H1 (cell line): ENCODE results near the gene USP50. TPM values are rescaled to one million over a fixed set of nuclear protein-coding genes. Genes with fewer than 3 reads are reported as not detected.

Experiments used
- CTCF ChIA-PET: fragments of 300-600 bp; sonication (Branson Sonifier 250); formaldehyde crosslinking; loops from one replicate; lab custom pipeline; 2021; ENCODE audit not compliant: partially characterized antibody; lab: Charles Lee
- POLR2A ChIA-PET: fragments of 300-600 bp; sonication (Branson Sonifier 250); formaldehyde crosslinking; loops from one replicate; lab custom pipeline; 2021; ENCODE audit warnings: inconsistent platforms; ENCODE audit not compliant: partially characterized antibody; lab: Charles Lee
- DNase-seq, 2 experiments: peaks; one replicate each; pipeline versions ENCODE4 v3.0.0 to v3.0.0-alpha.2; 2010 to 2022; ENCODE audit warnings: low spot score in 2 of 2, low read depth in 1 of 2, mixed read lengths in 1 of 2
- FAIRE-seq: peaks from 2 replicates; lab custom pipeline; 2011; peaks lifted over from hg19 to GRCh38; lab: Jason Lieb, UNC
- H2AFZ ChIP-seq: 2 replicates; pipeline ENCODE4 v1.8.1; 2012; ENCODE audit warnings: low read length, inconsistent platforms
- H2AK5ac ChIP-seq: 2 replicates; pipeline ENCODE4 v1.6.1; 2013; ENCODE audit warnings: low read depth, low read length
- H2BK120ac ChIP-seq: replicated peaks from 2 replicates; pipeline ENCODE3; 2013; ENCODE audit warnings: low read depth, low read length, inconsistent platforms
- H2BK12ac ChIP-seq: 2 replicates; pipeline ENCODE4 v1.6.1; 2013; ENCODE audit warnings: low read depth, low read length
- H2BK15ac ChIP-seq: 2 replicates; pipeline ENCODE4 v1.6.1; 2013; ENCODE audit warnings: low read length
- H2BK20ac ChIP-seq: 2 replicates; pipeline ENCODE4 v1.6.1; 2013; ENCODE audit warnings: low read length
- H2BK5ac ChIP-seq: 2 replicates; pipeline ENCODE4 v1.6.1; 2013; ENCODE audit warnings: low read depth, low read length
- H3K14ac ChIP-seq: 2 replicates; pipeline ENCODE4 v1.6.1; 2013; ENCODE audit warnings: inconsistent platforms; ENCODE audit not compliant: insufficient read length
- H3K18ac ChIP-seq: 2 replicates; pipeline ENCODE4 v1.6.1; 2013; ENCODE audit warnings: low read length; ENCODE audit errors: extremely low read depth
- H3K23ac ChIP-seq: 2 replicates; pipeline ENCODE4 v1.6.1; 2013; ENCODE audit warnings: inconsistent platforms; ENCODE audit not compliant: insufficient read length
- H3K23me2 ChIP-seq: 2 replicates; pipeline ENCODE4 v1.6.1; 2013; ENCODE audit warnings: low read depth, low read length
- H3K27ac ChIP-seq: 2 replicates; pipeline ENCODE4 v1.6.1; 2011; ENCODE audit warnings: low read depth, low read length, inconsistent platforms
- H3K27me3 ChIP-seq, 4 experiments: replicated peaks in 1 of 4; 1 replicate in 1 of 4; 2 replicates in 3 of 4; pipeline versions ENCODE4 v1.6.1 to v1.8.1; 2011 to 2013; ENCODE audit warnings: low read length in 3 of 4, mild to moderate bottlenecking in 3 of 4, inconsistent platforms in 2 of 4, mixed read lengths in 2 of 4, moderate library complexity in 1 of 4; ENCODE audit not compliant: control insufficient read depth in 3 of 4, insufficient read depth in 3 of 4; ENCODE audit errors: extremely low read depth in 1 of 4
- H3K36me3 ChIP-seq, 4 experiments: 2 replicates each; pipeline versions ENCODE4 v1.6.1 to v1.8.1; 2011 to 2013; ENCODE audit warnings: mild to moderate bottlenecking in 4 of 4, low read length in 3 of 4, moderate library complexity in 2 of 4, control low read depth in 1 of 4, inconsistent platforms in 1 of 4; ENCODE audit not compliant: insufficient read depth in 4 of 4, control insufficient read depth in 2 of 4
- H3K4ac ChIP-seq: replicated peaks from 2 replicates; pipeline ENCODE3; 2013; ENCODE audit warnings: low read length, low read depth, mixed read lengths, inconsistent platforms; ENCODE audit not compliant: insufficient read length
- H3K4me1 ChIP-seq, 4 experiments: replicated peaks in 1 of 4; 1 replicate in 1 of 4; 2 replicates in 3 of 4; pipeline versions ENCODE4 v1.6.1 to v1.8.1; 2011 to 2013; ENCODE audit warnings: low read length in 3 of 4, inconsistent platforms in 2 of 4, mixed read lengths in 1 of 4; ENCODE audit not compliant: insufficient read depth in 4 of 4, control insufficient read depth in 3 of 4
- H3K4me2 ChIP-seq, 2 experiments: 2 replicates each; pipeline versions ENCODE4 v1.6.1 to v1.8.1; 2011 to 2013; ENCODE audit warnings: low read depth in 2 of 2, low read length in 2 of 2, control low read depth in 1 of 2, inconsistent platforms in 1 of 2, mild to moderate bottlenecking in 1 of 2; ENCODE audit not compliant: insufficient read depth in 1 of 2
- H3K4me3 ChIP-seq, 4 experiments: fragments of 200-600, 300-600 bp in 1 of 4; sonication (generic), shearing (Covaris generic), sonication (Bioruptor Twin) in 1 of 4; 2 replicates each; pipeline versions ENCODE4 v1.5.1 to v1.8.1; 2011 to 2016; ENCODE audit warnings: low read length in 4 of 4, low read depth in 3 of 4, control low read depth in 2 of 4, inconsistent platforms in 2 of 4, mild to moderate bottlenecking in 2 of 4, mixed read lengths in 1 of 4, moderate library complexity in 1 of 4; ENCODE audit not compliant: insufficient read depth in 2 of 4; ENCODE audit errors: extremely low read depth in 1 of 4
- H3K56ac ChIP-seq: replicated peaks from 2 replicates; pipeline ENCODE3; 2013; ENCODE audit warnings: low read depth, mild to moderate bottlenecking, mixed read lengths, low read length, inconsistent platforms; ENCODE audit not compliant: insufficient read length
- H3K79me1 ChIP-seq: 2 replicates; pipeline ENCODE4 v1.6.1; 2013; ENCODE audit warnings: low read depth, low read length, control low read depth
- H3K79me2 ChIP-seq, 2 experiments: 2 replicates each; pipeline versions ENCODE4 v1.6.1 to v1.8.1; 2012 to 2013; ENCODE audit warnings: low read length in 2 of 2, mild to moderate bottlenecking in 2 of 2, inconsistent platforms in 1 of 2; ENCODE audit not compliant: insufficient read depth in 2 of 2, control insufficient read depth in 1 of 2
- H3K9ac ChIP-seq, 4 experiments: replicated peaks in 1 of 4; 1 replicate in 1 of 4; 2 replicates in 3 of 4; pipeline versions ENCODE4 v1.6.1 to v1.8.1; 2011 to 2013; ENCODE audit warnings: low read depth in 3 of 4, low read length in 3 of 4, control low read depth in 2 of 4, mild to moderate bottlenecking in 2 of 4, moderate library complexity in 2 of 4, inconsistent platforms in 1 of 4; ENCODE audit errors: extremely low read depth in 1 of 4
- H3K9me3 ChIP-seq, 2 experiments: 2 replicates each; pipeline versions ENCODE4 v1.6.1 to v1.8.1; 2012 to 2013; ENCODE audit warnings: mild to moderate bottlenecking in 2 of 2, moderate library complexity in 2 of 2, control low read depth in 1 of 2, inconsistent platforms in 1 of 2, low read depth in 1 of 2, low read length in 1 of 2, mixed read lengths in 1 of 2; ENCODE audit not compliant: insufficient read depth in 2 of 2
- H4K20me1 ChIP-seq, 2 experiments: replicated peaks in 1 of 2; 2 replicates each; pipeline versions ENCODE3 to v1.8.1; 2011 to 2013; ENCODE audit warnings: inconsistent platforms in 2 of 2, low read length in 2 of 2, mild to moderate bottlenecking in 1 of 2; ENCODE audit not compliant: insufficient read depth in 2 of 2, control insufficient read depth in 1 of 2
- H4K5ac ChIP-seq: 2 replicates; pipeline ENCODE4 v1.6.1; 2013; ENCODE audit warnings: low read length, low read depth, mixed read lengths, inconsistent platforms; ENCODE audit not compliant: insufficient read length
- H4K8ac ChIP-seq: 2 replicates; pipeline ENCODE4 v1.8.0; 2013; ENCODE audit warnings: mild to moderate bottlenecking, moderate library complexity, low read length, inconsistent platforms; ENCODE audit not compliant: insufficient read depth; ENCODE audit errors: extremely low read depth
- H4K91ac ChIP-seq: replicated peaks from 2 replicates; pipeline ENCODE3; 2013; ENCODE audit warnings: low read length, mixed read lengths, inconsistent platforms; ENCODE audit not compliant: insufficient read length
- CBX5 ChIP-seq: fragments of 300-800, 300-1000 bp; sonication (generic); IDR thresholded peaks from 2 replicates; pipeline ENCODE4 v1.7.1; 2016; ENCODE audit warnings: antibody characterized with exemption, low read length, low read depth
- CEBPB ChIP-seq: IDR thresholded peaks from 2 replicates; pipeline ENCODE4 v1.6.1; 2012; ENCODE audit warnings: low read depth, low read length
- CHD2 ChIP-seq: IDR thresholded peaks from 2 replicates; pipeline ENCODE4 v1.6.1; 2012; ENCODE audit warnings: low read length, improper control_type of control experiment
- EGR1 ChIP-seq: IDR thresholded peaks from 2 replicates; pipeline ENCODE4 v1.6.1; 2011; ENCODE audit warnings: low read depth, low read length, borderline replicate concordance
- GABPA ChIP-seq: IDR thresholded peaks from 2 replicates; pipeline ENCODE4 v1.6.1; 2011; ENCODE audit warnings: mild to moderate bottlenecking, low read length, moderate library complexity, borderline replicate concordance; ENCODE audit not compliant: insufficient read depth
- HDAC6 ChIP-seq: IDR thresholded peaks from one replicate; pipeline ENCODE4 v1.7.1; 2012; ENCODE audit warnings: low read depth, mild to moderate bottlenecking, inconsistent platforms, low read length, moderate library complexity
- KDM1A ChIP-seq: fragments of 200-600, 300-600 bp; sonication (generic); IDR thresholded peaks from 2 replicates; pipeline ENCODE4 v1.7.1; 2016; ENCODE audit warnings: mild to moderate bottlenecking, low read length, borderline replicate concordance
- KDM4A ChIP-seq: IDR thresholded peaks from one replicate; pipeline ENCODE4 v1.7.1; 2012; ENCODE audit warnings: low read depth, mild to moderate bottlenecking, moderate library complexity, low read length, inconsistent platforms; ENCODE audit not compliant: severe bottlenecking
- RFX5 ChIP-seq: IDR thresholded peaks from 2 replicates; pipeline ENCODE4 v1.6.1; 2011; ENCODE audit warnings: low read depth, low read length, improper control_type of control experiment, borderline replicate concordance
- SAP30 ChIP-seq: fragments of 300-600 bp; sonication (generic); IDR thresholded peaks from 2 replicates; pipeline ENCODE4 v1.7.1; 2012; ENCODE audit warnings: low read length, moderate library complexity, mild to moderate bottlenecking, inconsistent platforms; ENCODE audit not compliant: insufficient read depth, insufficient replicate concordance
- SP1 ChIP-seq: IDR thresholded peaks from 2 replicates; pipeline ENCODE4 v1.6.1; 2011; ENCODE audit warnings: low read depth, low read length
- SP2 ChIP-seq: IDR thresholded peaks from 2 replicates; pipeline ENCODE4 v1.6.1; 2012; ENCODE audit warnings: mild to moderate bottlenecking, low read length, inconsistent platforms
- SRF ChIP-seq: IDR thresholded peaks from 2 replicates; pipeline ENCODE4 v1.6.1; 2011; ENCODE audit warnings: mild to moderate bottlenecking, low read depth, low read length, moderate library complexity
- SUZ12 ChIP-seq: fragments of 200-600 bp; sonication (generic); IDR thresholded peaks from 2 replicates; pipeline ENCODE4 v1.6.1; 2012; ENCODE audit warnings: mild to moderate bottlenecking, inconsistent platforms, low read length, moderate library complexity, mixed read lengths
- TBP ChIP-seq: IDR thresholded peaks from 2 replicates; pipeline ENCODE4 v1.6.1; 2011; ENCODE audit warnings: low read depth, low read length, improper control_type of control experiment
- WGBS, 2 experiments: shearing (Covaris generic) in 1 of 2; methylation state at CpG; one replicate each; pipeline versions ENCODE4 v1.1.6 to v1.1.7; 2013 to 2015; ENCODE audit warnings: low lambda C conversion rate in 2 of 2, mixed read lengths in 2 of 2, inconsistent platforms in 1 of 2, low coverage in 1 of 2, missing lambda C conversion rate in 1 of 2; ENCODE audit not compliant: insufficient replicate concordance in 2 of 2, insufficient coverage in 1 of 2, insufficient read length in 1 of 2; ENCODE audit errors: extremely low coverage in 1 of 2, missing lambda C conversion rate in 1 of 2; 5-methylcytosine and 5-hydroxymethylcytosine counted together
- polyA plus RNA-seq, 7 experiments: library from polyadenylated mRNA; depleted of rRNA in 3 of 7; stranded (reverse) in 5 of 7; unstranded in 2 of 7; fragments of >200 nt in 5 of 7; fragments of 200-250 nt in 2 of 7; gene quantifications; 1 replicate in 5 of 7; 2 replicates in 1 of 7; 4 replicates in 1 of 7; pipeline versions ENCODE4 v1.2.1 to v1.2.3, GENCODE V29; 2011 to 2013; ENCODE audit warnings: missing spikeins in 2 of 7, mixed read lengths in 2 of 7
- total RNA-seq: library from RNA; stranded (reverse); fragmentation: NEBNext Ultra II Directional; extraction: Animal tissue kit (Norgen Biotek cat#: 25700); gene quantifications from 2 replicates; pipeline ENCODE4 v1.2.1, GENCODE V29; 2021
- TF ChIP-seq, protein P1 (sequence below): IDR thresholded peaks from 2 replicates; pipeline ENCODE4 v1.6.1; 2012; ENCODE audit warnings: inconsistent platforms

Gene USP50
- total and polyA plus RNA-seq, 2 of the 8 experiments (the other 6 are each of a cell fraction or from before 2014, with no cell fraction given), result not detected

DNA sequence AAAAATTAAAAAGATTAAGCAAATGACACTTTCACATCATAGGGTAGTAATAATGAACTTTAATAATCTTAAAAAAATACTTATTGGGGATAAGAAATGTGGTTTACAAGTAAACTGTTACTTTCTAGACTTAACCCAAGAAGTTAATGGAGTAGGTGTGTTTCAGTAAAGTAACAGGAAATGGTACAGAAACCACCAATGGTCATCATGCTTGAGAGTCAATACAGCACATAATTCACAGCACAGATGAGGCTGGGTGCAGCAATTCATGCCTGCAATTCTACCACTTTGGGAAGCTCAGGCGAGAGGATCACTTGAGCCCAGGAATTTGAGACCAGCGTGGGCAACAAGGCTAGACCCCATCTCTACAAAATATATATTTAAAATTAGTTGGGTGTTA is 11.5 kb upstream of the USP50 start:
- Histone ChIP-seq H2BK12ac (no peak overlapping the region), H3K27me3 (no peaks in the 10 kb centered on the region), H2BK15ac (no peak overlapping the region), H3K4me3 (no peak overlapping the region), H3K23ac (no peak overlapping the region), H4K8ac (no peak overlapping the region), H3K4ac (no peak overlapping the region), H2AFZ (no peak overlapping the region), H4K20me1 (no peaks in the 10 kb centered on the region), H4K5ac (no peak overlapping the region), H3K18ac (no peak overlapping the region), H4K91ac (no peak overlapping the region), H3K9me3 (no peaks in the 10 kb centered on the region), H3K79me2 (no peaks in the 10 kb centered on the region), H2BK5ac (no peak overlapping the region), H2BK120ac (no peak overlapping the region), H3K14ac (no peak overlapping the region), H3K4me1 (no peaks in the 10 kb centered on the region), H3K56ac (no peak overlapping the region), H2AK5ac (no peak overlapping the region), H2BK20ac (no peak overlapping the region), H3K23me2 (no peaks in the 10 kb centered on the region), H3K79me1 (no peaks in the 10 kb centered on the region), H3K27ac (no peak overlapping the region), H3K4me2 (no peak overlapping the region), H3K36me3 (peaks cover 0 to 3% (median 0%) of the 10 kb centered on the region in 4 experiments; a peak in 1 of 8 replicates), H3K9ac (no peak overlapping the region)
- 82% methylated on average over 2 of the region's 2 CpGs; no CpG with 5 or more reads in 1 of the 2 experiments for WGBS, 2 experiments
- DNase-seq (no peak), FAIRE-seq (no peak)
- ChIA-PET CTCF (no interaction called here), POLR2A (interaction anchor here (1.2 kb wide), 1 partner anchor 14 kb away, joined by 3 read pairs; no protein-coding TSS in a partner anchor)
- TF ChIP-seq GABPA (no peak), CHD2 (no peak), SP1 (no peak), EGR1 (no peak), RFX5 (no peak), CBX5 (no peak), CEBPB (no peak), SRF (no peak), KDM4A (no peak), SUZ12 (no peak), KDM1A (no peak), TBP (no peak), HDAC6 (no peak), SAP30 (no peak), SP2 (no peak)
- TF ChIP-seq, protein P1, sequence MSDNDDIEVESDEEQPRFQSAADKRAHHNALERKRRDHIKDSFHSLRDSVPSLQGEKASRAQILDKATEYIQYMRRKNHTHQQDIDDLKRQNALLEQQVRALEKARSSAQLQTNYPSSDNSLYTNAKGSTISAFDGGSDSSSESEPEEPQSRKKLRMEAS, result no peak
